HepG2 (cell line): ENCODE data around the gene RSPH9. TPM values are rescaled to one million over a fixed set of nuclear protein-coding genes. Genes with fewer than 3 reads are reported as not detected.

Source experiments
- ATAC-seq: fragments of 200-7000 bp; cut with Tn5 transposase; 3 replicates; pipeline ENCODE4 v1.9.1; 2020; ENCODE audit warnings: mild to moderate bottlenecking, moderate library complexity
- BruUV-seq: library from RNA; stranded (reverse); fragments of 400-500 nt; replicated peaks from 2 replicates; lab custom pipeline; 2021; lab: Mats Ljungman, UMichigan
- CTCF ChIA-PET: fragments of 300-600 bp; formaldehyde crosslinking; extraction: SDS; loops from one replicate; lab custom pipeline; 2021; ENCODE audit warnings: low total read pairs, inconsistent platforms, low intra/inter-chr PET ratio; lab: Yijun Ruan, JAX
- POLR2A ChIA-PET: fragments of 350-600 bp; sonication (Branson Sonifier 250); formaldehyde crosslinking; loops from one replicate; lab custom pipeline; 2020; ENCODE audit warnings: antibody characterized with exemption, inconsistent platforms; lab: Yijun Ruan, JAX
- DNase-seq: peaks from one replicate; pipeline ENCODE4 v3.0.0-alpha.2; 2015; ENCODE audit warnings: low spot score
- FAIRE-seq: peaks from 3 replicates; lab custom pipeline; 2011; peaks lifted over from hg19 to GRCh38; lab: Jason Lieb, UNC
- H2AFZ ChIP-seq: one replicate; pipeline ENCODE4 v1.6.1; 2011; ENCODE audit warnings: low read length, inconsistent platforms
- H3K27ac ChIP-seq: fragments of 300-600 bp; 3 replicates; pipeline ENCODE4 v1.8.0; 2011; ENCODE audit warnings: mixed run types, mild to moderate bottlenecking, mixed read lengths, low read length, inconsistent platforms; ENCODE audit not compliant: insufficient read depth; ENCODE audit errors: extremely low read length
- H3K27me3 ChIP-seq, 2 experiments: fragments of 200-600 bp in 1 of 2; 2 replicates in 1 of 2; 3 replicates in 1 of 2; pipeline versions ENCODE4 v1.6.0 to v1.8.0; 2011; ENCODE audit warnings: low read length in 2 of 2, mild to moderate bottlenecking in 2 of 2, moderate library complexity in 2 of 2, inconsistent platforms in 1 of 2; ENCODE audit not compliant: insufficient read depth in 2 of 2, control insufficient read depth in 1 of 2
- H3K36me3 ChIP-seq, 2 experiments: fragments of 200-600 bp in 1 of 2; replicated peaks in 1 of 2; 2 replicates in 1 of 2; 3 replicates in 1 of 2; pipeline versions ENCODE4 v1.5.1 to v1.8.0; 2011; ENCODE audit warnings: low read length in 2 of 2, inconsistent platforms in 1 of 2; ENCODE audit not compliant: insufficient read depth in 2 of 2, control insufficient read depth in 1 of 2
- H3K4me1 ChIP-seq: 2 replicates; pipeline ENCODE4 v1.5.1; 2012; ENCODE audit warnings: low read length, inconsistent platforms; ENCODE audit not compliant: insufficient read depth
- H3K4me2 ChIP-seq: 2 replicates; pipeline ENCODE4 v1.6.0; 2011; ENCODE audit warnings: low read depth, low read length, inconsistent platforms
- H3K4me3 ChIP-seq, 3 experiments: fragments of 200-600 bp in 1 of 3; sonication (generic), shearing (Covaris generic) in 1 of 3; replicated peaks in 1 of 3; 2 replicates each; pipeline ENCODE4 v1.5.1; 2011 to 2016; ENCODE audit warnings: low read length in 3 of 3, inconsistent platforms in 2 of 3, low read depth in 2 of 3, mild to moderate bottlenecking in 2 of 3, control low read depth in 1 of 3, mixed read lengths in 1 of 3; ENCODE audit not compliant: insufficient read depth in 1 of 3
- H3K79me2 ChIP-seq: one replicate; pipeline ENCODE4 v1.6.1; 2011; ENCODE audit warnings: low read length, inconsistent platforms; ENCODE audit not compliant: insufficient read depth
- H3K9ac ChIP-seq: 2 replicates; pipeline ENCODE4 v1.6.0; 2011; ENCODE audit warnings: mild to moderate bottlenecking, low read depth, low read length, inconsistent platforms; ENCODE audit not compliant: insufficient read depth
- H3K9me3 ChIP-seq: 2 replicates; pipeline ENCODE4 v1.5.1; 2012; ENCODE audit warnings: mild to moderate bottlenecking, low read length
- H4K20me1 ChIP-seq: 2 replicates; pipeline ENCODE4 v1.6.0; 2011; ENCODE audit warnings: inconsistent platforms, mild to moderate bottlenecking, low read length, moderate library complexity; ENCODE audit not compliant: insufficient read depth
- FOXO4 ChIP-seq: sonication (generic); formaldehyde crosslinking; conservative IDR thresholded peaks from 2 replicates; pipeline ENCODE4 v1.8.1; 2023; ENCODE audit warnings: missing genetic modification reagents
- SPEN ChIP-seq: sonication (generic); formaldehyde crosslinking; IDR thresholded peaks from 2 replicates; pipeline ENCODE4 v1.5.1; 2020; ENCODE audit warnings: low read depth, mild to moderate bottlenecking, missing genetic modification reagents
- TRAFD1 ChIP-seq: sonication (generic); formaldehyde crosslinking; IDR thresholded peaks from 2 replicates; pipeline ENCODE4 v1.5.1; 2020; ENCODE audit warnings: missing genetic modification reagents, mild to moderate bottlenecking, borderline replicate concordance
- ZKSCAN1 ChIP-seq: fragments of 150-350 bp; IDR thresholded peaks from 2 replicates; pipeline ENCODE4 v1.6.1; 2014; ENCODE audit warnings: low read length
- ZNF891 ChIP-seq: sonication (generic); formaldehyde crosslinking; IDR thresholded peaks from 2 replicates; pipeline ENCODE4 v1.5.0; 2020; ENCODE audit warnings: mild to moderate bottlenecking, missing genetic modification reagents
- WGBS: methylation state at CpG from one replicate; pipeline ENCODE4 v1.1.6; 2017; ENCODE audit warnings: low lambda C conversion rate; 5-methylcytosine and 5-hydroxymethylcytosine counted together
- in situ Hi-C: cut with HindIII; loops from 2 replicates; pipeline ENCODE4 v1.10.0; 2017; ENCODE audit warnings: low pct_unique_long_range_greater_than_20kb; ENCODE audit not compliant: extremely low pct_ligation_motif_present
- intact Hi-C: fragments of 100-400 bp; cut with micrococcal nuclease; formaldehyde crosslinking; loops from one replicate; pipeline ENCODE4 v1.10.0; 2022; ENCODE audit not compliant: unreplicated experiment
- polyA plus RNA-seq, 8 experiments: library from polyadenylated mRNA; depleted of rRNA in 3 of 8; stranded (reverse) in 7 of 8; unstranded in 1 of 8; fragments of >200 nt; fragmentation: Illumina TruSeq in 4 of 8; extraction: Trizol in 4 of 8; gene quantifications; 2 replicates each; pipeline versions ENCODE4 v1.2.1 to v1.2.3, GENCODE V29; 2011 to 2016; ENCODE audit warnings: low read depth in 4 of 8, missing spikeins in 1 of 8, mixed read lengths in 1 of 8; ENCODE audit not compliant: insufficient read depth in 1 of 8
- total RNA-seq, 5 experiments: library from RNA; depleted of rRNA; stranded (reverse); fragments of >200 nt; fragmentation: Illumina TruSeq; extraction: Trizol; gene quantifications; 2 replicates each; pipeline ENCODE4 v1.2.3, GENCODE V29; 2016; ENCODE audit warnings: low read depth in 1 of 5

RSPH9 gene
- total and polyA plus RNA-seq, 2 of the 13 experiments (the other 11 are each of a cell fraction or from before 2014, with no cell fraction given): 0.04 TPM; not detected in 1

- TF ChIP-seq ZNF891: no peak
- TF ChIP-seq SPEN (CRISPR knock-in tag): no peak
These were observed 753 bp downstream of the RSPH9 start (continued) for GRCh38 chr6:43645613-43645964.

- BruUV-seq: no TSS peak
- H3K9ac ChIP-seq: no peak overlapping the region
- POLR2A ChIA-PET: interaction anchor here (1.0 to 5.9 kb wide), 2 partner anchors 12 to 18 kb away, joined by 3 to 22 read pairs; partner anchors contain the start of gene MAD2L1BP
- no peak for DNase-seq
- peaks cover 1 to 7% of the 10 kb centered on the region in 2 experiments; a peak in 2 of 5 replicates for H3K27me3 ChIP-seq
- TF ChIP-seq TRAFD1 (CRISPR knock-in tag): no peak
- 0 out of 2 replicates have a peak, but pooled peaks have one; percentile 45 for TF ChIP-seq FOXO4
- TF ChIP-seq ZKSCAN1: peak; percentile 83
- TF ChIP-seq, all 625 proteins: peak for 2
- H2AFZ ChIP-seq: no peak overlapping the region
- no peaks in the 10 kb centered on the region for H3K4me1 ChIP-seq
- CTCF ChIA-PET: no interaction called here
- WGBS: 79% methylated on average over 3 of the region's 3 CpGs
- no peak overlapping the region for H3K4me3 ChIP-seq
- H4K20me1 ChIP-seq: no peaks in the 10 kb centered on the region
- 0 out of 5 replicates have a peak, but pooled peaks cover 0 to 1% of the 10 kb centered on the region in 2 experiments for H3K36me3 ChIP-seq
- intact Hi-C loops: no loop called here
- ATAC-seq: no peak
- in situ Hi-C loops: no loop called here
- no peak overlapping the region for H3K27ac ChIP-seq
- H3K9me3 ChIP-seq: no peaks in the 10 kb centered on the region
- H3K79me2 ChIP-seq: no peaks in the 10 kb centered on the region
- H3K4me2 ChIP-seq: no peak overlapping the region
- no peak for FAIRE-seq
These were observed 2.8 kb downstream of the RSPH9 start for GRCh38 chr6:43647613-43648012.
